Activated CD4-positive, alpha-beta memory T cell treated with anti-CD3 and anti-CD28 coated beads, Interleukin-2, amount 10 ng/mL, durations not matched to agents 7 days and 5 days (primary cell): ENCODE results near the gene CABCOCO1. TPM values are rescaled to one million over a fixed set of nuclear protein-coding genes. Genes with fewer than 3 reads are reported as not detected.

Experiments
- CTCF ChIA-PET: fragments of 350-600 bp; sonication (Branson Sonifier 250); formaldehyde crosslinking; loops from one replicate; lab custom pipeline; 2021; ENCODE audit warnings: antibody characterized with exemption, inconsistent platforms; lab: Charles Lee
- POLR2A ChIA-PET: fragments of 350-600 bp; sonication (Branson Sonifier 250); formaldehyde crosslinking; loops from one replicate; lab custom pipeline; 2021; ENCODE audit warnings: antibody characterized with exemption; lab: Charles Lee
- DNase-seq: peaks from one replicate; pipeline ENCODE4 v3.0.0-alpha.2; 2020
- H3K27ac Mint-ChIP-seq: one replicate; pipeline ENCODE4 v1.8.0; 2021; ENCODE audit warnings: mild to moderate bottlenecking, mixed read lengths
- H3K27me3 Mint-ChIP-seq: one replicate; pipeline ENCODE4 v1.8.0; 2021; ENCODE audit warnings: mixed read lengths
- H3K36me3 Mint-ChIP-seq: one replicate; pipeline ENCODE4 v1.8.0; 2021; ENCODE audit warnings: low read depth, mixed read lengths
- H3K4me1 Mint-ChIP-seq: one replicate; pipeline ENCODE4 v1.8.0; 2021; ENCODE audit warnings: mixed read lengths
- H3K4me3 Mint-ChIP-seq: one replicate; pipeline ENCODE4 v1.8.0; 2021; ENCODE audit warnings: mild to moderate bottlenecking, mixed read lengths
- H3K9me3 Mint-ChIP-seq: one replicate; pipeline ENCODE4 v1.8.0; 2021; ENCODE audit warnings: mixed read lengths
- total RNA-seq, 2 experiments: library from RNA; stranded (reverse); gene quantifications; one replicate each; pipeline ENCODE4 v1.2.3, GENCODE V29; 2021

Gene CABCOCO1
- total RNA-seq, 2 experiments from 2014 or later = not detected

DNA sequence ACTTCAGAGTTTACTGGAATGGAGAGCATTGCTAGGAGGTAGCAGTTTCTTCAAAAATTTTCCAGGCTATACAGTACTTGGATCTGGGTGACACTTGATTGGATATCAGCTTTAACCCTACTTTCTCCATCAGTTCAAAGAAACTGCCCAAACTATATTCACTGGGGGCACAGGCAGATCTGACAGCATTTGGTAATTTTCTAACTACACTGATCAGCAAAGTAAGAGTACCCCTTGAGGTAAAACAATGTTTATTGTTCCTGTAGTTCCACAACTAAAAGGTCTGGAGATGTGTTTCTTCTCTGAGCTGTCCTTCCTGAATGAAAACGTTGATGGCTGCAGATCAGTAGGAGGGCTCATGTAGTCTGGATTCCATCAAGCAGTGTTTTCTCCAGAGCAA lies 104.2 kb downstream of the CABCOCO1 start:
- POLR2A ChIA-PET = interaction anchor here (1.2 to 2.3 kb wide), 2 partner anchors 19 to 133 kb away, joined by 3 to 11 read pairs; partner anchors contain the start of gene ARID5B
- no peak overlapping the region for H3K27ac Mint-ChIP-seq

DNA sequence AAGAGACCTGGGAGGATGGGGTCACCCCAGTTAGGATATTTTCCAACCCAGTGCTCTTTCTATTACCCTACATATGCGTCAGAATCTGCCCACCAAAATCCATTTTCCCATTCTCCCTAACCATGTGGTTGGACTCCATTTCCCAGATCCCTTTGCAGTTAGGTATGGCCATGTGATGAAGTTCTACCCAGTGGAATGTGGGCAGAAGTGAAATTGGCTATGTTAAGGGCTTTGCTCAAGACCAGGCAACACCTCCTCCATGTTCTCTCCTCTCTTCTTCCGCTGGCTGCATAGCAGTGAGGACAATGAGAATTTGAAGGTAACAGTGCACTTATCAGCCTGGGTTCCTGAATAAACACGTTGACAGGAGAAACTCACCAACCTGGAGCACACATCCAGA lies 111.3 kb downstream of the CABCOCO1 start:
- Mint-ChIP-seq H3K4me3 (no peak overlapping the region), H3K27ac (no peak overlapping the region), H3K9me3 (peaks cover 3% of the 10 kb centered on the region), H3K36me3 (no peaks in the 10 kb centered on the region), H3K4me1 (peaks cover 5% of the 10 kb centered on the region), H3K27me3 (no peaks in the 10 kb centered on the region)
- ChIA-PET CTCF (no interaction called here), POLR2A (no interaction called here)
- DNase-seq = no peak

More for the DNA sequence above, 104.2 kb downstream of the CABCOCO1 start:
- Mint-ChIP-seq H3K4me3 (no peak overlapping the region), H3K27me3 (no peaks in the 10 kb centered on the region), H3K36me3 (no peaks in the 10 kb centered on the region), H3K9me3 (peaks cover 2% of the 10 kb centered on the region), H3K4me1 (peaks cover 14% of the 10 kb centered on the region)
- no peak for DNase-seq
- CTCF ChIA-PET = no interaction called here

DNA sequence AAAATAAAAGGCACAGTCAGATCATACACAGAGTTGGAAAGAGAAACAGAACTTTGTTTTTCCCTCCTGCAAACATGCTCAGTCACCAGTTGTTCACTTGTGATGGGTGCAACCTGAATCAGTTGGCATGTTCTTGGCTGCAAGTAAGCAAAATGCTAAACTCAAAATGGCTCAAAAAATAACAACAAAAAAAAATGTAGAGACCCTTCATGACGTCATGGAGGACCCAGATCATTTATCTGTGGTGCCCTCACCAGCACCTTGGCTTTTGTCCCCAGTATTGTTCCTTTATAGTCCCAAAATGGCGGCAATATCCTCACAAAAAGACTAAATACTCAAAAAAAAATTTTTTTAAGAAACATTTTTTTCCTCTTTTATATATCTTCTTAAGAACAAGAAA lies 112.4 kb downstream of the CABCOCO1 start:
- no peak overlapping the region for H3K27ac Mint-ChIP-seq
- peaks cover 15% of the 10 kb centered on the region for H3K4me1 Mint-ChIP-seq
- ChIA-PET POLR2A (interaction anchor here (1.3 kb wide), 1 partner anchor 12 kb away, joined by 4 read pairs; no protein-coding TSS in a partner anchor), CTCF (no interaction called here)
- no peak overlapping the region for H3K4me3 Mint-ChIP-seq
- H3K9me3 Mint-ChIP-seq = peaks cover 2% of the 10 kb centered on the region
- H3K36me3 Mint-ChIP-seq = peaks cover 3% of the 10 kb centered on the region
- no peak for DNase-seq
- no peaks in the 10 kb centered on the region for H3K27me3 Mint-ChIP-seq

DNA sequence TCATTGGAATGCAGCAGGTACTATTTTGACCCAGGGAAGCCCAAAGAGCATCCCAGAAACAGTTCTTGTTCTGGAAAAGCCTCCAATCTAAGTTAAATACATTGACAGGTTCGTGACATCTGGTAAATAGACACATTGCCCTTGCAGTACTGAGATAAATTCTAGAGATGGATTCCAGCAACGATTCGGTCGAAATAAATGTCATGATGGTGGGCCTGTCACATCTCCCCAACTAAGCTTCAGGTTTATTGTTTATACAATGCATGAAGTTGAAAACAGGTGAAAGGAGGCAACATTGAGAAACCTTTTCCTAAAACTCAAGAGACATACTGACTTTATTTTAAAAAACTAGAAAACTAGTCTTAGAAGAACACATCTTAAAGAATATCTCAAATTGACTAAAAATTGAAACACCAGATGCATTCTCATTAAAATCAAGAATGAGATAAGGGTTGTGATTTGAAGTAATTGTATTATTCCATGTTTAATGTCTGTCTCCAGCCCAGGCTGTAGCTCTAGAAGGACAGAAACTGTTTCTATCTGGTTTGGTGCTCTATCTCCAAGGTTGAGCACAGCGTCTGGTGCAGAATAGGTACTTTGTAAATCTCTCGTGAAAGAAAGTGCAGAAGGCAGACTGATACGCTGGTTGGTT lies 114.0 kb downstream of the CABCOCO1 start:
- Mint-ChIP-seq H3K4me3 (no peak overlapping the region), H3K27me3 (no peaks in the 10 kb centered on the region), H3K36me3 (peaks cover 4% of the 10 kb centered on the region), H3K9me3 (peaks cover 2% of the 10 kb centered on the region), H3K27ac (no peak overlapping the region), H3K4me1 (peaks cover 31% of the 10 kb centered on the region)
- CTCF ChIA-PET = no interaction called here
- POLR2A ChIA-PET = no interaction called here
- DNase-seq = no peak

DNA sequence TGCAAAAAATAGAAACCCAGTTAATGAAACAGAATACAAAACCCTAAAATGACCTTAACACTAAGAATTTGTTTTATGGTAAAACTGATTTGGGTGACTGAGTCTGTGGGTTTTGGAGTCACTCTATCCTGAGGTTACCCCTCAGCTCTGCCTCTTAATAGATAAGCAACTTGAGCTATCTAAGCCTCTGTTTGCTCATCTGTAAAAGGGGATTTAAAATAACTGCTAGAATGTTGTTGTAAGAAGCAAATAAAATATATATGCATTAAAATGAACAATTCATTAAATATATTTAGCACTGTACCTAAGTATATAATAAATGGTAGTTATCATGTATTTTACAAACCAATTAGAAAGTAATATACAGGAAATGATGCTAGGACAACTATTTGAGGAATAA lies 115.4 kb downstream of the CABCOCO1 start:
- no peak for DNase-seq
- H3K4me3 Mint-ChIP-seq = no peak overlapping the region
- H3K9me3 Mint-ChIP-seq = peaks cover 7% of the 10 kb centered on the region
- POLR2A ChIA-PET = interaction anchor here (1.1 kb wide), 1 partner anchor 12 kb away, joined by 4 read pairs; no protein-coding TSS in a partner anchor
- H3K27me3 Mint-ChIP-seq = no peaks in the 10 kb centered on the region
- CTCF ChIA-PET = interaction anchor here (1.3 kb wide), 1 partner anchor 13 kb away, joined by 4 read pairs; no protein-coding TSS in a partner anchor
- no peak overlapping the region for H3K27ac Mint-ChIP-seq
- peaks cover 17% of the 10 kb centered on the region for H3K36me3 Mint-ChIP-seq
- H3K4me1 Mint-ChIP-seq = peaks cover 45% of the 10 kb centered on the region

DNA sequence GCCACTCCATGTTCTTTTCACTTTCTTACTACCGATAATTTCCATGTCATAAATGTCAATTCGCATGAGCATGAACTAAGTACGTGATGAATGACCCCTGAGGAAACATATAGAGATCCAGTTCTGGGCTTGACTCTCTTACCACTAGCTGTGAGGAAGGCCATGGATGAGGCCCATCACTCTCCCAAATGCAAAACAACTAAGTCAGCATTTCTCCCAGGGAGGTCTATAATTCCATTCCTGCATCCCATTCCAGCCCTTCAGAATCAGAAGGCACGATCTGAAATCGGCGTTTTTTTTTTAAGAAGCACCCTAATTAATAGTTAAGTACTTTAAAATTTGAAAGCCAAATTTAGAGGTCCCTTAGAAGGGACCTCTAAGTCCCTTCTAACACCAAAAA lies 116.5 kb downstream of the CABCOCO1 start:
- H3K27ac Mint-ChIP-seq = no peak overlapping the region
- peaks cover 56% of the 10 kb centered on the region for H3K4me1 Mint-ChIP-seq
- ChIA-PET CTCF (interaction anchor here (0.7 to 1.7 kb wide), 2 partner anchors 17 to 28 kb away, joined by 3 to 7 read pairs; no protein-coding TSS in a partner anchor), POLR2A (interaction anchor here (0.6 to 0.9 kb wide), 2 partner anchors 14 to 241 kb away, joined by 3 read pairs; no protein-coding TSS in a partner anchor)
- no peak for DNase-seq
- no peak overlapping the region for H3K4me3 Mint-ChIP-seq
- no peaks in the 10 kb centered on the region for H3K27me3 Mint-ChIP-seq
- H3K36me3 Mint-ChIP-seq = peaks cover 24% of the 10 kb centered on the region
- H3K9me3 Mint-ChIP-seq = peaks cover 8% of the 10 kb centered on the region

DNA sequence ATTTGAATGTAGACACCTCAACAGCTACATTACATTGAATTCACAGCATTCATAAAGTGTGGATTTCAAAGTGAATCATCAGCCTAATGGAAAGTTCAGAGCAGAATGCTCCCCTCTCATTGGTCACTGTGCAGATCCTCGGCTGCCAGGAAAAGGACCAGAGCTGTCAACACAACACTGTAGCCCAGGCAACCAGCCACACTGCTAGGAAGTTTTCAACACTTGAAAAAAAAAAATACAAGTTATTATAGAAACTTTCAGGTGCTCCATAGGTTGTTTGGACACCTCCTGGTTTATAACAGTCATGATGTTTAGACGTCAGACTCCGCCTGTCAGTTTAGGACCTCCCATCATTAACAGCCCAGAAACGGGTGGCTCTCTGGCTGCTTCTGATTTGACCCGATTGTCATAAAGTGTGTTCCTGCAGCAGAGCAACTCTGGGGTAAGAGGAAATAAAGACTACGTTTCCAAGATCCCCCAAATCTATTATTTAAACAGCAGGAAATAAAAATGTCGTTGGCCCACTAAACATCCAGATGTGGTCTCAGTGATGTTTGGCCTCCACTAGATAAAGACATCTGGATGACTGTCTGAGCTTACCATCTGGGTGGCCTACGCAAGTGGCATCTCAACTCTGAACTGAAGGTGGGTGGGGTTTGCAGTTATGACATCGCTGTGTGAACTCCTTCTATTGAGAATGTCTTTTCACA lies 117.4 kb downstream of the CABCOCO1 start:
- peak; percentile 33 for DNase-seq
- Mint-ChIP-seq H3K36me3 (peaks cover 24% of the 10 kb centered on the region), H3K4me3 (no peak overlapping the region), H3K4me1 (peaks cover 65% of the 10 kb centered on the region), H3K27me3 (no peaks in the 10 kb centered on the region), H3K27ac (peak overlapping the region; percentile 57), H3K9me3 (peaks cover 8% of the 10 kb centered on the region)
- ChIA-PET CTCF (interaction anchor here (0.7 to 1.7 kb wide), 3 partner anchors 18 to 30 kb away, joined by 3 to 7 read pairs (median 4); no protein-coding TSS in a partner anchor), POLR2A (interaction anchor here (0.7 to 0.9 kb wide), 3 partner anchors 15 to 276 kb away, joined by 3 read pairs; no protein-coding TSS in a partner anchor)

DNA sequence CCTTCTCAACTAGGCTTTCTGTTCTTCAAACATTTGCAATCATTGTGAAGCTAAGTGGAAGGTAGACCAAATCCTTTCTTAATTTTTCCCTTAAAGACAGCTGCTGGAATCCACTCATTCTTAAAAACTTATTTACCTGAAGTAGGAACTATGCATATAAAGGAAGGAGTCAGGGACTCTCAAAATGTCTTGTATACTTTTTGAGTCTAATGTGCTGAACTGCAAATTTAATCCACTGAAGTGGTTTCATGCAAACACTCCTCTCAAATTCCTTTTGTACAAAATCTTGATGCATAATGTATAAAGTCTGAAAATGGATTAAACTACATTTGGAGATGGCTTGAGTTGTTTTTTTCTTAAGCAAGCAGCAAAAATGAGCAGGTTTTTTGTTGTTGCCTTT lies 118.0 kb downstream of the CABCOCO1 start:
- POLR2A ChIA-PET = interaction anchor here (0.7 to 0.9 kb wide), 2 partner anchors 23 to 275 kb away, joined by 3 read pairs; no protein-coding TSS in a partner anchor
- CTCF ChIA-PET = interaction anchor here (1.2 to 1.7 kb wide), 2 partner anchors 19 to 31 kb away, joined by 4 to 7 read pairs; no protein-coding TSS in a partner anchor

DNA sequence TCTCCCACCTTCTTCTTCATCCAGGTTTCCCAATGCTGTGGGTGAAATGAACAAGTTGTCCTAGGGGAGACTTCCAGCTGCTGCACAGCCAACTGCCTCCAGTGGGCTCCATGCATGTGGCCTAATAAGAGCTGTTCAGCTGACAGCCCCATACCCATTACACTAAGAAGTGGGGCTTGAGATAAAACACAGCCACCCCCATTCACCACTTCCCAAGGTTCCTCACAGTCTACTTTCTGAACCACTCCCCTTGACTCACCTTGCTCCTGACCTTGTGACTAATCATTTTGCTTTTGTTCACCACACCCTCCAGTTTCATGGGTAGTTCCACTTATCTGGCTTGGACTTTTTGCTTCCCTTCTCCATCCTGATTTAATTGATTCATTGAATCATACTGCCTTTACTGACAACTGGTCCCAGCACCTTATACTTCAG lies 119.3 kb downstream of the CABCOCO1 start:
- Mint-ChIP-seq H3K27ac (peak overlapping the region; percentile 29), H3K36me3 (peaks cover 24% of the 10 kb centered on the region), H3K4me3 (no peak overlapping the region), H3K9me3 (peaks cover 8% of the 10 kb centered on the region), H3K27me3 (no peaks in the 10 kb centered on the region), H3K4me1 (peaks cover 80% of the 10 kb centered on the region)
- CTCF ChIA-PET = no interaction called here
- peak; percentile 20 for DNase-seq
- POLR2A ChIA-PET = interaction anchor here (0.9 to 1.2 kb wide), 2 partner anchors 29 to 121 kb away, joined by 3 to 8 read pairs; no protein-coding TSS in a partner anchor

More for the DNA sequence above, 118.0 kb downstream of the CABCOCO1 start:
- Mint-ChIP-seq H3K4me1 (peaks cover 71% of the 10 kb centered on the region), H3K36me3 (peaks cover 24% of the 10 kb centered on the region), H3K4me3 (no peak overlapping the region), H3K27ac (no peak overlapping the region), H3K9me3 (peaks cover 8% of the 10 kb centered on the region), H3K27me3 (no peaks in the 10 kb centered on the region)
- DNase-seq = no peak

DNA sequence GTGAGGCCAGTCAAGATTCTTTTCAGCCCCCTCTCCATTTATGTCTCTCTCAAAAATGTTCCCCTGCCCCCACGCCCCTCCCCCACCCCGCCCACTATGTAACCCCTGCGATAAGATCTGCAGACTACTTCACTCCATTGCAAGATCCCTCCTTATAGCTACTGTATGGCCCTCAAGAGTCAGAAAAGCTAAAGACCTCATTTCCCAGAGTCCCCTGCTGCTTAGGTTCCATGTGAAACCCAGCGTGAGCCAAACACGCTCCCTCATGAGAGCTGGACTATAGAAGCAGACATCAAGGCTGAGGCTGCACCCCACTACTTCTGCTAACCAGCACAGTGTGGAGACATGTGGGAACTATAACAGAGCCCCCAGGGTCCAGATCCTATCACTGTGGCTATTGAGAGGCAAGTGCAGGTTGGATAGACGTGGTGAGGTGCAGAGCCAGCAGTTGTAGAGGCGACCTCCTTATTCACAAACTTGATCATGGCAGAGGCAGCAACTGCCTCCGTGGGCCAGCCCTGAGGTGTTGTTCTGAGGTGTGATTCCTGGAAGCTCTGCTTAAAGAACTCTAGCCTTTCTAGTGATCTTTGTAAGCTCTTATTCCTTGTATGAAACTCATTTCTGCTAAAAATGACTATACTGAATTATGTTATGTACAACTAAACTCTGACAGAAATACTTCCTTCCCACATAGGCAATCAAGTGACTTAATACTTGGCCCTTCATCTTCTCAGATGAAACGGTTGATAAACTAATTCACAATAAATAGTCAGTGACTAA lies 121.8 kb downstream of the CABCOCO1 start:
- Mint-ChIP-seq H3K36me3 (peaks cover 29% of the 10 kb centered on the region), H3K4me3 (no peak overlapping the region), H3K27ac (peak overlapping the region; percentile 85), H3K9me3 (peaks cover 15% of the 10 kb centered on the region), H3K4me1 (peaks cover 85% of the 10 kb centered on the region), H3K27me3 (no peaks in the 10 kb centered on the region)
- ChIA-PET POLR2A (interaction anchor here (0.7 to 2.5 kb wide), 10 partner anchors 19 to 118 kb away, joined by 3 to 16 read pairs (median 5); partner anchors contain the start of gene ARID5B), CTCF (interaction anchor here (1.0 to 3.2 kb wide), 4 partner anchors 19 to 84 kb away, joined by 3 to 12 read pairs (median 4); no protein-coding TSS in a partner anchor)
- DNase-seq = peak; percentile 50

DNA sequence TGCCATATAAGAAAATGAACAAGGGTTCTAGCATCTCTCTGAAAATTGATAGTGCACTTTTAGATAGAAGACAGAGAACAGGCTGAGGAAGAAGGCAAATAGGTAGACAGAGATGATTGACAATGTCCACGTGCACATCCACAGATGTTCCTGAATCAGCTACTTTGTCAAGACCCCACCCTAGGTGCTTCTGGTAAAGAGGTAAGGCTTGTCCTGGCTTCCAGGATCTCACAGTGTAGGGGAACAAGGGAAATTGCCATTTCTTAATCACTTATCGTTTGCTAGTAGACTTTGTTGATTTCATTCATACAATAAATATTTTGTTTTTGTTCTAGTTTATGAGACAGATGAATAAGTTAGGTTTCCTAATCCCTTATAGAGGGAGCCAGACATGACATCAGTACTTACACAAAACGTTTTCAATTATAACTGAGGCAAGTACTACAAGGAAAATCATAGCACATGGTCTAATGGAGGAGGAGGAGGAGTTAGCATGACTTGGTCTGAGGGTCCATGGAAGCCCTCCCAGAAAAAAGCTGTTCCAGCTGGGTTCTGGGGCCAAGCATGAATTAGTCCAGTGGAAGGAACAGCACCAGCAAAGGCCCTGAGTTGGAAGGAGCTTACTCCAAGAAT lies 122.9 kb downstream of the CABCOCO1 start:
- H3K27ac Mint-ChIP-seq = peak overlapping the region; percentile 85
- H3K4me3 Mint-ChIP-seq = no peak overlapping the region
- DNase-seq = no peak
- H3K36me3 Mint-ChIP-seq = peaks cover 28% of the 10 kb centered on the region
- CTCF ChIA-PET = interaction anchor here (1.0 to 3.2 kb wide), 5 partner anchors 33 to 83 kb away, joined by 3 to 12 read pairs (median 4); no protein-coding TSS in a partner anchor
- POLR2A ChIA-PET = interaction anchor here (0.9 to 2.5 kb wide), 5 partner anchors 19 to 117 kb away, joined by 3 to 12 read pairs (median 6); no protein-coding TSS in a partner anchor
- peaks cover 75% of the 10 kb centered on the region for H3K4me1 Mint-ChIP-seq
- H3K9me3 Mint-ChIP-seq = peaks cover 15% of the 10 kb centered on the region
- H3K27me3 Mint-ChIP-seq = no peaks in the 10 kb centered on the region
